Mammary epithelial cell (primary cell): ENCODE measurements around the gene ADAM12.

ENCODE experiments used
- EZH2 ChIP-seq: IDR thresholded peaks from 2 replicates; pipeline ENCODE4 v1.6.1; 2012; ENCODE audit warnings: low read length, inconsistent platforms, borderline replicate concordance
- TF ChIP-seq, protein P1 (sequence below), 2 donors: IDR thresholded peaks in 1 of 2; conservative IDR thresholded peaks in 1 of 2; 2 replicates each; pipeline ENCODE4 v1.5.1; 2011 to 2012; ENCODE audit warnings: inconsistent platforms in 2 of 2, low read length in 2 of 2, mild to moderate bottlenecking in 2 of 2, control low read depth in 1 of 2, low read depth in 1 of 2; ENCODE audit not compliant: insufficient read depth in 1 of 2; ENCODE audit errors: extremely low read depth in 1 of 2

DNA sequence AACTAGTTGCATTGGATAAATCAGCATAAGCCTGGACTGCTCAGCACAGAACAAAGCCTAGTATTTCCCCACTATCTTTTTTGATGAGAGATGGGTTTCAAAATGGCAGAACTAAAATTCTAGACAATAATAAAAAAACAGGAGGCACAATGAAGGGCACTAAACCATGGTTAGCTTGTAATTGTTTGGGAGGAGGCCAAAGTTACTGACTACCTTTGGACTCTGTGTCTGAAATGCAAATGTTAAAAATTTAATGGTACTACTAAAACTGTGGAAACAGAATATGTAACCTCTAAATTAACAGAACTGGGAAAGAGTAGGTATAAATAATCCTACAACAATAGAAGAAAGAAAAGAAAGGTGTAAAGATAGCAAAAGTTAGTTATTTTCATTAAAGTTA lies 13.0 kb downstream of the ADAM12 start:
- TF ChIP-seq, protein P1, sequence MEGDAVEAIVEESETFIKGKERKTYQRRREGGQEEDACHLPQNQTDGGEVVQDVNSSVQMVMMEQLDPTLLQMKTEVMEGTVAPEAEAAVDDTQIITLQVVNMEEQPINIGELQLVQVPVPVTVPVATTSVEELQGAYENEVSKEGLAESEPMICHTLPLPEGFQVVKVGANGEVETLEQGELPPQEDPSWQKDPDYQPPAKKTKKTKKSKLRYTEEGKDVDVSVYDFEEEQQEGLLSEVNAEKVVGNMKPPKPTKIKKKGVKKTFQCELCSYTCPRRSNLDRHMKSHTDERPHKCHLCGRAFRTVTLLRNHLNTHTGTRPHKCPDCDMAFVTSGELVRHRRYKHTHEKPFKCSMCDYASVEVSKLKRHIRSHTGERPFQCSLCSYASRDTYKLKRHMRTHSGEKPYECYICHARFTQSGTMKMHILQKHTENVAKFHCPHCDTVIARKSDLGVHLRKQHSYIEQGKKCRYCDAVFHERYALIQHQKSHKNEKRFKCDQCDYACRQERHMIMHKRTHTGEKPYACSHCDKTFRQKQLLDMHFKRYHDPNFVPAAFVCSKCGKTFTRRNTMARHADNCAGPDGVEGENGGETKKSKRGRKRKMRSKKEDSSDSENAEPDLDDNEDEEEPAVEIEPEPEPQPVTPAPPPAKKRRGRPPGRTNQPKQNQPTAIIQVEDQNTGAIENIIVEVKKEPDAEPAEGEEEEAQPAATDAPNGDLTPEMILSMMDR (conservative IDR thresholded peaks at IDR 0.05 in 1 of 2, IDR thresholded peaks at IDR 0.05 in 1 of 2; ENCODE audit: extremely low read depth in 1 of 2, insufficient read depth in 1 of 2, low read depth in 1 of 2, low read length in 2 of 2): no peak
- no peak for TF ChIP-seq EZH2
